A549 treated with AZD9567 at 1 μM for 4 hours (cell line): ENCODE results near the gene NBPF9. TPM values are rescaled to one million over a fixed set of nuclear protein-coding genes. Genes with fewer than 3 reads are reported as not detected.

Source experiments
- total RNA-seq: library from RNA; stranded (reverse); fragments of 200-300 nt; extraction: Qiagen RNA extraction; gene quantifications from 5 replicates; pipeline ENCODE4 v1.2.3, GENCODE V29; 2022; ENCODE audit not compliant: insufficient read depth

NBPF9 gene
- total RNA-seq: 11.4 to 16.2 TPM (median 16.0 TPM) in 5 replicates

DNA sequence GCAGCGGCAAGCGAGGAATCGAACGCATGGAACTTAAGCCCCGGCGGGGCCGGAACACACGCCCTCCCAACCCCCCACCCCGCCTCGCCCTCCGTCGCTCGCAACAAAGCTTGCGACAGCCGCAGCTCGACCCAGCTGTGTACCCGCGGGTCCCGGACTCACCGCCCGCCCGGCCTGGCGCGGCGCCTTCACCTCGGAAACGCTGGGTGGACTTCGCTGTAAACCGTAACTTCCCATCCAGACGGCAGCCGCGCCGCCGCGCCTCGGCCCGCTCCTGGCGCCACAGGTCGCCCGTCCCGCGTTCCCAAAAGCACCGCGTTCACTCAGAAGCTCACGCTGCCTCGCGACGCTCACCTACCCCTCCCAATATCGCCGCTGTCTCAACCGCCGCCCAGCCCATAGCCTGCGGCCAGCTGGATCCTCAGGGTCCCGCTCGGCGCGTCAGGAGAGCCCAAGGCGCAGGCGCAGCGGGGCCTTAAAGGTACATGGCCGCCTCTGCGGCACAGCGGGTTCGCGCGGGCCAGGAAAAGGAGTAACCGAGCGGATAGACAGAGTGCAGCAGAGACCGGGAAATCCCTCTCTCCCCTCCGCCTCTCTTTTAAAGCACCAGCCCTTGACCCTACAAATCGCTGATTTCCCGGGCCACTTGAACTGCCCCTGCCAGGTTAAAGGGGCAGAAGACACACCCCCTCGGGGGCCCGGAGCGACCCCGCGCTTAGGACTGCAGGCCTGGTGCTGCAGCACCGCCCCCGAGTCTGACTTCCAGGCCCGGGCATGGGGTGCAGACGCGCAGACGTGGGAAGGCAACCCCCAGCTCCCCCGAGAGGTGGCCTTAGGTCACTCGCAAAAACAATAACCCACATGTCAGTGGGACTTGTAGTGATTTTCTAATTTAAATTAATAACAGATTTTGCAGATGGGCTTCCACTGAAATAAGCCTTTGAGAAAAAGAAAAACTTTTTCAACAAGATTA lies at the start of gene NBPF9:
Gene NBPF9 (minus strand): TSS at position 443 of the 973 bp plus-strand sequence. CDS start 21,412 bp downstream, outside the sequence.

